ENCODE data around the gene PLOD3. TPM values are rescaled to one million over a fixed set of nuclear protein-coding genes. Genes with fewer than 3 reads are reported as not detected.
A peak's percentile ranks its signal among the peaks of the same experiment; 100 is the strongest.
"Not testable (repeated sequence)": the region's sequence is repeated elsewhere in the genome, so short reads cannot be mapped to it uniquely, and the experiment has no call there.

Gene PLOD3
- total RNA-seq, 1 experiment from 2014 or later, result 48.3 TPM

- TF ChIP-seq ZSCAN18 (CRISPR knock-in tag; IDR thresholded peaks at IDR 0.05), result no peak
- no peak for TF ChIP-seq GTF2I (CRISPR knock-in tag; conservative IDR thresholded peaks at IDR 0.05)
- no peak for TF ChIP-seq TP53 (CRISPR knock-in tag; IDR thresholded peaks at IDR 0.05)
- TF ChIP-seq, protein P1, sequence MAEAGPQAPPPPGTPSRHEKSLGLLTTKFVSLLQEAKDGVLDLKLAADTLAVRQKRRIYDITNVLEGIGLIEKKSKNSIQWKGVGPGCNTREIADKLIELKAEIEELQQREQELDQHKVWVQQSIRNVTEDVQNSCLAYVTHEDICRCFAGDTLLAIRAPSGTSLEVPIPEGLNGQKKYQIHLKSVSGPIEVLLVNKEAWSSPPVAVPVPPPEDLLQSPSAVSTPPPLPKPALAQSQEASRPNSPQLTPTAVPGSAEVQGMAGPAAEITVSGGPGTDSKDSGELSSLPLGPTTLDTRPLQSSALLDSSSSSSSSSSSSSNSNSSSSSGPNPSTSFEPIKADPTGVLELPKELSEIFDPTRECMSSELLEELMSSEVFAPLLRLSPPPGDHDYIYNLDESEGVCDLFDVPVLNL (CRISPR knock-in tag; IDR thresholded peaks at IDR 0.05; ENCODE audit: borderline replicate concordance, low read depth), result no peak
Observed at GRCh38 chr7:101258243-101258731, 40.9 kb upstream of the PLOD3 start (continued).

GRCh38 chr7:101255796-101256195, 38.4 kb upstream of the PLOD3 start:
- Mint-ChIP-seq H3K27me3 (ENCODE audit: low read depth) (no peaks in the 10 kb centered on the region; the same call in 1 of the 2 replicates), H3K4me1 (peaks cover 12% of the 10 kb centered on the region), H3K27ac (no peak overlapping the region; the same call in 1 of the 2 replicates), H3K9me3 (no peaks in the 10 kb centered on the region), H3K4me3 (no peak overlapping the region), H3K36me3 (peaks cover 4% of the 10 kb centered on the region)
- TF ChIP-seq, protein P2, sequence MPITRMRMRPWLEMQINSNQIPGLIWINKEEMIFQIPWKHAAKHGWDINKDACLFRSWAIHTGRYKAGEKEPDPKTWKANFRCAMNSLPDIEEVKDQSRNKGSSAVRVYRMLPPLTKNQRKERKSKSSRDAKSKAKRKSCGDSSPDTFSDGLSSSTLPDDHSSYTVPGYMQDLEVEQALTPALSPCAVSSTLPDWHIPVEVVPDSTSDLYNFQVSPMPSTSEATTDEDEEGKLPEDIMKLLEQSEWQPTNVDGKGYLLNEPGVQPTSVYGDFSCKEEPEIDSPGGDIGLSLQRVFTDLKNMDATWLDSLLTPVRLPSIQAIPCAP (CRISPR knock-in tag; IDR thresholded peaks at IDR 0.05), result no peak
- TF ChIP-seq ELF4 (CRISPR knock-in tag; IDR thresholded peaks at IDR 0.05; ENCODE audit: low read depth) (no peak), ZNF219 (CRISPR knock-in tag; IDR thresholded peaks at IDR 0.05; ENCODE audit: borderline replicate concordance) (no peak), RORB (CRISPR knock-in tag; IDR thresholded peaks at IDR 0.05) (no peak), HMGA2 (CRISPR knock-in tag; IDR thresholded peaks at IDR 0.05) (no peak)
- TF ChIP-seq, protein P3, sequence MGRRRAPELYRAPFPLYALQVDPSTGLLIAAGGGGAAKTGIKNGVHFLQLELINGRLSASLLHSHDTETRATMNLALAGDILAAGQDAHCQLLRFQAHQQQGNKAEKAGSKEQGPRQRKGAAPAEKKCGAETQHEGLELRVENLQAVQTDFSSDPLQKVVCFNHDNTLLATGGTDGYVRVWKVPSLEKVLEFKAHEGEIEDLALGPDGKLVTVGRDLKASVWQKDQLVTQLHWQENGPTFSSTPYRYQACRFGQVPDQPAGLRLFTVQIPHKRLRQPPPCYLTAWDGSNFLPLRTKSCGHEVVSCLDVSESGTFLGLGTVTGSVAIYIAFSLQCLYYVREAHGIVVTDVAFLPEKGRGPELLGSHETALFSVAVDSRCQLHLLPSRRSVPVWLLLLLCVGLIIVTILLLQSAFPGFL (CRISPR knock-in tag; IDR thresholded peaks at IDR 0.05; ENCODE audit: borderline replicate concordance), result no peak
- ChIA-PET POLR2A (interaction anchor here (0.7 kb wide), 1 partner anchor 468 kb away, joined by 4 read pairs; no protein-coding TSS in a partner anchor), CTCF (interaction anchor here (1.4 to 2.7 kb wide), 2 partner anchors 11 to 63 kb away, joined by 3 to 11 read pairs; partner anchors contain the start of gene FIS1)
- ATAC-seq, result no peak
- DNase-seq (ENCODE audit: low spot score), result no peak

DNA sequence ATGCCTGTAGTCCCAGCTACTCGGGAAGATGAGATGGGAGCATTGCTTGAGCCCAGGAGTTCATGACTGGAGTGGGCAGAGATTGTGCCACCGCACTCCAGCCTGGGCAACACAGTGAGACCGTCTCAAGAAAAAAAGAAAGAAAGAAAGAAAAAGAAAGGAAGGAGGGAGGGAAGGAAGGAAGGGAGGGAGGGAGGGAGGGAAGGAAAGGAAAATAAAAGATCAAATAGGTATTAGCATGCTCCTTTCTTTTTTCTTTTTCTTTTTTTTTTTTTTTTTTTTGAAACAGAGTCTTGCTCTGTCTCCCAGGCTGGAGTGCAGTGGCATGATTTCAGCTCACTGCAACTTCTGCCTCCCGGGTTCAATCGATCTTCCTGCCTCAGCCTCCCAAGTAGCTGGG, 35.8 kb upstream of the PLOD3 start:
- H3K27me3 Mint-ChIP-seq (ENCODE audit: low read depth); H3K9me3 Mint-ChIP-seq; POLR2A ChIA-PET; ATAC-seq; DNase-seq (ENCODE audit: low spot score); H3K36me3 Mint-ChIP-seq; H3K27ac Mint-ChIP-seq: not testable (repeated sequence)
- H3K4me3 Mint-ChIP-seq, result peak overlapping the region; percentile 100; the same call in 1 of the 2 replicates
- CTCF ChIA-PET, result interaction anchor here (0.7 to 1.9 kb wide), 2 partner anchors 61 to 79 kb away, joined by 6 to 10 read pairs; no protein-coding TSS in a partner anchor
- H3K4me1 Mint-ChIP-seq, result peaks cover 14% of the 10 kb centered on the region

DNA sequence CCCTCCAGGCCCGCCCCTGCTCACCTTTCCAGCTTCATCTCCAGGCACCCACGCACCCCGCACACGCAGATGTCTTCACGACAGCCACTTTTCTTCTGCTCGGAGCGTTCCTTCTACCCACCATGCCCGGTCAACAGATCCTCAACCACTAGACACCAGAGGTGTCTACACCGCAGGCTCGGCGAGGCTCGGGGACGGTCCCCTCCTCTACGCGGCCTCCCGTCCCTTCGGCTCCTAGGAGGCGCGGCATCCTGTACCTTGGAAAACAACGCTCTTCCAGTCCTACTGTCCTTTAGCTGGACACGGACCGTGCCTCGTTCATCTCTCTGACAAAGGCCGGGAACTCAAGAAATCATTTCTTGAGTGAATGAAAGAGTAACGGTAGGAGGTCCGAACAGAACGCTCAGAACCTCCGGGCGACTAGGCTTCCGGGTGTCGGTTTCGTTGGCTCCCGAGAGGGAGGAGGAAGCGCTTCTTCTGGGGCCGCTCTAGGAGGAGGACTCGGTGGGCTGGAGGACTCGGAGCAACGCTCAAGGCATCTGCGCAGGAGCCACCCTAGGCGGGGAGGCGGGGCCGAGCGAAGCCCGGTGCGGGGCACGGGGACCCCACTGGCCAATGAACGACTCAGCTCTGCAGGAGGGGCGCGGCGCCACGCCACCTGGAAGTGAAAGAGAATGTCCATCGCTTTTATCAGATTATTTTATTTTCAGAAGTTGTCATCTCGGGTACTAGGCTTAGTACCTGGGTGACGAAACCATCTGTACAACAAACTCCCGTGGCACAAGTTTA, 34.7 kb upstream of the PLOD3 start:
- peaks cover 15% of the 10 kb centered on the region for H3K4me1 Mint-ChIP-seq
- ChIA-PET CTCF (interaction anchor here (0.6 to 1.9 kb wide), 13 partner anchors 8 to 151 kb away, joined by 3 to 12 read pairs (median 6); partner anchors contain the start of genes PLOD3 and ZNHIT1), POLR2A (interaction anchor here (0.5 to 0.7 kb wide), 3 partner anchors 35 to 272 kb away, joined by 3 to 4 read pairs (median 3); no protein-coding TSS in a partner anchor)
- peak overlapping the region; percentile 100 for H3K4me3 Mint-ChIP-seq
- no peaks in the 10 kb centered on the region; the same call in 1 of the 2 replicates for H3K27me3 Mint-ChIP-seq (ENCODE audit: low read depth)
- no peaks in the 10 kb centered on the region for H3K9me3 Mint-ChIP-seq
- H3K36me3 Mint-ChIP-seq, result peaks cover 14% of the 10 kb centered on the region
- DNase-seq (ENCODE audit: low spot score) (peak; percentile 99), ATAC-seq (peak; percentile 100)
- H3K27ac Mint-ChIP-seq, result peak overlapping the region; percentile 97
- TF ChIP-seq, protein P4, sequence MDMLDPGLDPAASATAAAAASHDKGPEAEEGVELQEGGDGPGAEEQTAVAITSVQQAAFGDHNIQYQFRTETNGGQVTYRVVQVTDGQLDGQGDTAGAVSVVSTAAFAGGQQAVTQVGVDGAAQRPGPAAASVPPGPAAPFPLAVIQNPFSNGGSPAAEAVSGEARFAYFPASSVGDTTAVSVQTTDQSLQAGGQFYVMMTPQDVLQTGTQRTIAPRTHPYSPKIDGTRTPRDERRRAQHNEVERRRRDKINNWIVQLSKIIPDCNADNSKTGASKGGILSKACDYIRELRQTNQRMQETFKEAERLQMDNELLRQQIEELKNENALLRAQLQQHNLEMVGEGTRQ (CRISPR knock-in tag; IDR thresholded peaks at IDR 0.05), result peak; percentile 90
- TF ChIP-seq, protein P5, sequence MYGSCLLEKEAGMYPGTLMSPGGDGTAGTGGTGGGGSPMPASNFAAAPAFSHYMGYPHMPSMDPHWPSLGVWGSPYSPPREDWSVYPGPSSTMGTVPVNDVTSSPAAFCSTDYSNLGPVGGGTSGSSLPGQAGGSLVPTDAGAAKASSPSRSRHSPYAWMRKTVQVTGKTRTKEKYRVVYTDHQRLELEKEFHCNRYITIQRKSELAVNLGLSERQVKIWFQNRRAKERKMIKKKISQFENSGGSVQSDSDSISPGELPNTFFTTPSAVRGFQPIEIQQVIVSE (CRISPR knock-in tag; IDR thresholded peaks at IDR 0.05; ENCODE audit: borderline replicate concordance), result no peak
- TF ChIP-seq SOX15 (CRISPR knock-in tag; IDR thresholded peaks at IDR 0.05), result no peak
- TF ChIP-seq GABPB1 (CRISPR knock-in tag; IDR thresholded peaks at IDR 0.05), result 0 out of 2 replicates have a peak, but pooled peaks have one; percentile 37
- TF ChIP-seq RORB (CRISPR knock-in tag; IDR thresholded peaks at IDR 0.05), result no peak
- no peak for TF ChIP-seq HMGA2 (CRISPR knock-in tag; IDR thresholded peaks at IDR 0.05)
- TF ChIP-seq GRHL2 (CRISPR knock-in tag; IDR thresholded peaks at IDR 0.05; ENCODE audit: insufficient replicate concordance, severe bottlenecking), result no peak
- no peak for TF ChIP-seq ELF4 (CRISPR knock-in tag; IDR thresholded peaks at IDR 0.05; ENCODE audit: low read depth)
- 0 out of 2 replicates have a peak, but pooled peaks have one; percentile 42 for TF ChIP-seq CREM (CRISPR knock-in tag; IDR thresholded peaks at IDR 0.05)
- peak; percentile 92 for TF ChIP-seq USF1 (CRISPR knock-in tag; IDR thresholded peaks at IDR 0.05)

Measured in WTC11 (cell line).